ENCODE data around the gene CRY1.
"Not testable (repeated sequence)": the region's sequence is repeated elsewhere in the genome, so short reads cannot be mapped to it uniquely, and the experiment has no call there.

The CRY1 gene

GRCh38 chr12:107033758-107034739 is 59.3 kb downstream of the CRY1 start:
- H3K27ac ChIP-seq (ENCODE audit: insufficient read depth, low read depth, low read length, poor library complexity, severe bottlenecking), result no peak overlapping the region
- 91 to 96% methylated on average over 9 of the region's 9 CpGs for whole genome bisulfite sequencing, 2 experiments
- H3K9me3 ChIP-seq (ENCODE audit: control insufficient read depth, low read length), result no peaks in the 10 kb centered on the region
- H3K27me3 ChIP-seq (ENCODE audit: control insufficient read depth, insufficient read depth, low read length, poor library complexity, severe bottlenecking), result no peaks in the 10 kb centered on the region
- H3K4me3 ChIP-seq (ENCODE audit: insufficient read depth, low read depth, low read length), result no peak overlapping the region
- no peaks in the 10 kb centered on the region for H3K4me1 ChIP-seq (ENCODE audit: control insufficient read depth, insufficient read depth, low read length)
- no peaks in the 10 kb centered on the region for H3K36me3 ChIP-seq (ENCODE audit: control insufficient read depth, insufficient read depth, low read length)

GRCh38 chr12:107032266-107032665 is 61.1 kb downstream of the CRY1 start:
- Histone ChIP-seq H3K27ac (ENCODE audit: insufficient read depth, low read depth, low read length, poor library complexity, severe bottlenecking) (no peak overlapping the region), H3K4me3 (ENCODE audit: insufficient read depth, low read depth, low read length) (no peak overlapping the region), H3K4me1 (ENCODE audit: control insufficient read depth, insufficient read depth, low read length) (no peaks in the 10 kb centered on the region), H3K9me3 (ENCODE audit: control insufficient read depth, low read length) (no peaks in the 10 kb centered on the region), H3K27me3 (ENCODE audit: control insufficient read depth, insufficient read depth, low read length, poor library complexity, severe bottlenecking) (no peaks in the 10 kb centered on the region), H3K36me3 (ENCODE audit: control insufficient read depth, insufficient read depth, low read length) (no peaks in the 10 kb centered on the region)
- WGBS, 2 experiments, result 76% methylated on average over 7 of the region's 7 CpGs

- Histone ChIP-seq H3K27ac (ENCODE audit: insufficient read depth, low read depth, low read length, poor library complexity, severe bottlenecking) (no peak overlapping the region), H3K27me3 (ENCODE audit: control insufficient read depth, insufficient read depth, low read length, poor library complexity, severe bottlenecking) (no peaks in the 10 kb centered on the region), H3K4me1 (ENCODE audit: control insufficient read depth, insufficient read depth, low read length) (no peaks in the 10 kb centered on the region), H3K36me3 (ENCODE audit: control insufficient read depth, insufficient read depth, low read length) (no peaks in the 10 kb centered on the region), H3K9me3 (ENCODE audit: control insufficient read depth, low read length) (no peaks in the 10 kb centered on the region), H3K4me3 (ENCODE audit: insufficient read depth, low read depth, low read length) (no peak overlapping the region)
- 92 to 96% methylated on average over 2 of the region's 2 CpGs for WGBS, 2 experiments
Observed at GRCh38 chr12:107031061-107031460, 62.3 kb downstream of the CRY1 start.

- Histone ChIP-seq H3K27ac (ENCODE audit: insufficient read depth, low read depth, low read length, poor library complexity, severe bottlenecking) (no peak overlapping the region), H3K27me3 (ENCODE audit: control insufficient read depth, insufficient read depth, low read length, poor library complexity, severe bottlenecking) (no peaks in the 10 kb centered on the region), H3K36me3 (ENCODE audit: control insufficient read depth, insufficient read depth, low read length) (no peaks in the 10 kb centered on the region), H3K4me1 (ENCODE audit: control insufficient read depth, insufficient read depth, low read length) (no peaks in the 10 kb centered on the region), H3K9me3 (ENCODE audit: control insufficient read depth, low read length) (no peaks in the 10 kb centered on the region), H3K4me3 (ENCODE audit: insufficient read depth, low read depth, low read length) (no peak overlapping the region)
- 94% methylated on average over 7 of the region's 7 CpGs for WGBS, 2 experiments
Observed at GRCh38 chr12:107029081-107029480, 64.3 kb downstream of the CRY1 start.

GRCh38 chr12:107027636-107028053 is 65.7 kb downstream of the CRY1 start:
- H3K27ac ChIP-seq (ENCODE audit: insufficient read depth, low read depth, low read length, poor library complexity, severe bottlenecking), result peak overlapping the region; percentile 36
- no peaks in the 10 kb centered on the region for H3K27me3 ChIP-seq (ENCODE audit: control insufficient read depth, insufficient read depth, low read length, poor library complexity, severe bottlenecking)
- no peaks in the 10 kb centered on the region for H3K36me3 ChIP-seq (ENCODE audit: control insufficient read depth, insufficient read depth, low read length)
- 100% methylated on average over 1 to 2 of the region's 2 CpGs for WGBS, 2 experiments
- H3K4me3 ChIP-seq (ENCODE audit: insufficient read depth, low read depth, low read length), result no peak overlapping the region
- H3K4me1 ChIP-seq (ENCODE audit: control insufficient read depth, insufficient read depth, low read length), result no peaks in the 10 kb centered on the region
- H3K9me3 ChIP-seq (ENCODE audit: control insufficient read depth, low read length), result no peaks in the 10 kb centered on the region

GRCh38 chr12:107026806-107027635 is 66.3 kb downstream of the CRY1 start:
- no peak overlapping the region for H3K27ac ChIP-seq (ENCODE audit: insufficient read depth, low read depth, low read length, poor library complexity, severe bottlenecking)
- H3K4me3 ChIP-seq (ENCODE audit: insufficient read depth, low read depth, low read length), result no peak overlapping the region
- H3K4me1 ChIP-seq (ENCODE audit: control insufficient read depth, insufficient read depth, low read length), result no peaks in the 10 kb centered on the region
- WGBS, 2 experiments, result 86 to 90% methylated on average over 2 to 4 of the region's 4 CpGs
- H3K9me3 ChIP-seq (ENCODE audit: control insufficient read depth, low read length), result no peaks in the 10 kb centered on the region
- no peaks in the 10 kb centered on the region for H3K36me3 ChIP-seq (ENCODE audit: control insufficient read depth, insufficient read depth, low read length)
- no peaks in the 10 kb centered on the region for H3K27me3 ChIP-seq (ENCODE audit: control insufficient read depth, insufficient read depth, low read length, poor library complexity, severe bottlenecking)

- not testable (repeated sequence) for H3K4me3 ChIP-seq (ENCODE audit: insufficient read depth, low read depth, low read length); H3K27me3 ChIP-seq (ENCODE audit: control insufficient read depth, insufficient read depth, low read length, poor library complexity, severe bottlenecking); H3K4me1 ChIP-seq (ENCODE audit: control insufficient read depth, insufficient read depth, low read length); H3K27ac ChIP-seq (ENCODE audit: insufficient read depth, low read depth, low read length, poor library complexity, severe bottlenecking); H3K9me3 ChIP-seq (ENCODE audit: control insufficient read depth, low read length); H3K36me3 ChIP-seq (ENCODE audit: control insufficient read depth, insufficient read depth, low read length)
Observed at GRCh38 chr12:107026356-107026755, 67.0 kb downstream of the CRY1 start.

GRCh38 chr12:107025671-107026070 is 67.7 kb downstream of the CRY1 start:
- WGBS, 2 experiments, result 79 to 85% methylated on average over 1 of the region's 1 CpG
- no peaks in the 10 kb centered on the region for H3K4me1 ChIP-seq (ENCODE audit: control insufficient read depth, insufficient read depth, low read length)
- no peak overlapping the region for H3K4me3 ChIP-seq (ENCODE audit: insufficient read depth, low read depth, low read length)
- H3K36me3 ChIP-seq (ENCODE audit: control insufficient read depth, insufficient read depth, low read length), result no peaks in the 10 kb centered on the region
- no peaks in the 10 kb centered on the region for H3K9me3 ChIP-seq (ENCODE audit: control insufficient read depth, low read length)
- H3K27me3 ChIP-seq (ENCODE audit: control insufficient read depth, insufficient read depth, low read length, poor library complexity, severe bottlenecking), result no peaks in the 10 kb centered on the region
- no peak overlapping the region for H3K27ac ChIP-seq (ENCODE audit: insufficient read depth, low read depth, low read length, poor library complexity, severe bottlenecking)

- Histone ChIP-seq H3K4me3 (ENCODE audit: insufficient read depth, low read depth, low read length) (no peak overlapping the region), H3K4me1 (ENCODE audit: control insufficient read depth, insufficient read depth, low read length) (no peaks in the 10 kb centered on the region), H3K9me3 (ENCODE audit: control insufficient read depth, low read length) (no peaks in the 10 kb centered on the region), H3K36me3 (ENCODE audit: control insufficient read depth, insufficient read depth, low read length) (no peaks in the 10 kb centered on the region), H3K27ac (ENCODE audit: insufficient read depth, low read depth, low read length, poor library complexity, severe bottlenecking) (no peak overlapping the region), H3K27me3 (ENCODE audit: control insufficient read depth, insufficient read depth, low read length, poor library complexity, severe bottlenecking) (no peaks in the 10 kb centered on the region)
- 83 to 93% methylated on average over 2 of the region's 2 CpGs for WGBS, 2 experiments
Observed at GRCh38 chr12:107019546-107019945, 73.8 kb downstream of the CRY1 start.

- 95 to 97% methylated on average over 4 of the region's 4 CpGs for WGBS, 2 experiments
Observed at GRCh38 chr12:107017042-107017441, 76.3 kb downstream of the CRY1 start.

More at GRCh38 chr12:107017042-107017441, 76.3 kb downstream of the CRY1 start:
- H3K36me3 ChIP-seq (ENCODE audit: control insufficient read depth, insufficient read depth, low read length), result no peaks in the 10 kb centered on the region
- H3K9me3 ChIP-seq (ENCODE audit: control insufficient read depth, low read length), result no peaks in the 10 kb centered on the region
- no peak overlapping the region for H3K4me3 ChIP-seq (ENCODE audit: insufficient read depth, low read depth, low read length)
- H3K4me1 ChIP-seq (ENCODE audit: control insufficient read depth, insufficient read depth, low read length), result no peaks in the 10 kb centered on the region
- no peaks in the 10 kb centered on the region for H3K27me3 ChIP-seq (ENCODE audit: control insufficient read depth, insufficient read depth, low read length, poor library complexity, severe bottlenecking)
- no peak overlapping the region for H3K27ac ChIP-seq (ENCODE audit: insufficient read depth, low read depth, low read length, poor library complexity, severe bottlenecking)

All from ectodermal cell (in vitro differentiated cells).